ENCODE measurements around the gene PM20D1.
"Not testable (repeated sequence)": the region's sequence is repeated elsewhere in the genome, so short reads cannot be mapped to it uniquely, and the experiment has no call there.

The PM20D1 gene

DNA sequence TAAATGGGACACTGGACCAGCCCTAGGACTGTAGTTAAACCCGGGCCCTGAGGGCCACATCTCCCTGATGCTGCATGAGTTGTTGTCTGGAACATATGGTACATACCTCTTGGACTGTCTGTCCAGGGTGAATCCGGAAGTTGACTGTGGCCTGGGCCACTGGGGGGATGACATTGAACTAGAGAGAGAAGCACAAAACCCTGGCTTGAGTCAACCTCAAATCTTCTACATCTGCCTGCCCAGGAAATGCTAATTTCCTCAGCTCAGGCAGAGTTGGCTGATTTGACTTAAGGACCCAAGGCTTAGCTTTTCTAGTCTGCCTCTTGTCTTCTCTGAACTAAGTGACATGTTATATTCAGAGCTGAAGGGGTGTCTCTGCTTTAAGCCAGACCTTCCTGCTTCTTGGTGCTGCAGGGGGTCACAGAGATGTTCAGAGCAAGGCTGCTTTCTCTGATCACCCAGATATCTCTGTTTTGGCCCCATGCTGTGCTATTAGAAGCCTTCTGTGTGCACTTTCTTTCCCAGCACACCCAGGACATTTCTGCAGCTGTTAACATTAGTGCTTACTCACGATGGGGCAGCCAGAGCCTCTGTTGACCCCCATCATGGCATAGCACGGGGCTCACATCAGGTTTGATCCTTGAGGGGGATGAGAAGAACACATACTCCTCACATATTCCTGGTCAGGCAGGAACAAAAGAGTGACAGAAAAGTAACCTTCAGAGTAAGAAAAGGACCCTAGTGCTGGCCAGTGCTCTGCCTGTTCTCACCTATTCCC is 9.6 kb downstream of the PM20D1 start:
- no peak for DNase-seq (ENCODE audit: low read depth)

DNA sequence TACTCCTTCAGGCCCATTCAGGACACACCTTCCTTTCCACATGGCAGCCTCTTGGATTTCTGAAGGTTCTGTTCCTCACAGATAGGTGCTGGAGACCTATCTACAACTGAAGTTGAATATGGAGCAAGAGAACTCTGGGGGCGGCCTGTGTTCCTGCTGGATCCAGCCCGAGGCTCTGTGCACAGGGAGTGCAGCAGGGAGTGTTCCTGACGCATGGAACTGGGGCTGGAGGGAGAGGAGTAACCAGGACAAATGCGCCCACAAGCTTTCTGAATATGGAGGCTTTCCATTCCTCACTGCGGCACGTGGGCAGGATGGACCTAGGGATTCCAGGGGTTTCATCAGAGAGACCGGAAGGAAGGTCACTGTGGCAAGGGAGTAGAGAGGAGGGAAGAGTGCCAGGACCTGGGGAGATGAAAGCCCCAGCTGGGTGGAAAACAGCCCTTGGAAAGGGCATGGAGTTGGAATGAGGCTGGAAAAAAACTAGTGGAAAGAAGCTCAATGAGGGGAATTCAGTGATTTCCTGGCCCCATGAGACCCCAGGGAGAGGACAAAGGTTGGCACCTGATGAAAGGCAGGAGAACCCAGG is 12.5 kb downstream of the PM20D1 start:
- no peak for DNase-seq (ENCODE audit: low read depth)

DNA sequence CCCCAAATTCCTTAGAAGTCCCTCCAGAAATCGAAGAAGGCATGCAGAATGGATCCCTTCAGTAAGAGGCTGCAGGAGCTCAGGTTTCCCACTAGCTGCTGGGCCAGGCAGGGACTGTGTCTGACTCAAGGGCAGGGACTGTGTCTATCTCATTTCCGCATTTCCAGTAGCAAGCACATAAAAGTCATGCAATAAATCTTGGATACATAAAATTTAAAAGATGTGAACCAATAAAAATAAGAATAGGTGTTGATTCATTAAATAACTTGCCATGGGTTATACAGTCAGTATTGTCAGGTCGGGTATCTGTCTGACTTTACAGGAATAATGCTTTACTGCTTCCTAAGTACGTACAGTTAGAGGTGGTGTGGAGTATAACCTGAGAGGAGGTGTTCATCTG is 15.2 kb downstream of the PM20D1 start:
- no peak for DNase-seq (ENCODE audit: low read depth)

DNA sequence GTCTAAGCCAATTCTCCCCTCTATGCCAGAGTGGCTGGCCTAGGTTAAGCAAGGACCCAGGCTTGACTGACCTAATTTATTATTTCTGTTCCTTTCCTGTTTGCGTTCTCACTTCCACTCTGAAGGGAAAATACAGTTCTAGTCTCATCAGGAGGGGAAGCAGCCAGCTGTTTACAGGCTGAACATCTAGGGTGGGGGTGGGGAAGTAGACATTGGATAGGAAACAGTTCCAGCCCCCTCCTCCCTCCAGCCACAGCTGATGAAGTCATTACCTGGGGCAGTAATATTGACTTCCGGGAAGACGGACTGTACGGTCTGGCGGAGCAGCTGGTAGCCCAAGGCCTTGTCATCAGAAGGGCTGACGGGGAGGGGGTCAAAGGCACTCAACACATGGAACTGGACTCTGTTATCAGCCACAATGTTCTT is 17.6 kb downstream of the PM20D1 start:
- no peak for DNase-seq (ENCODE audit: low read depth)

DNA sequence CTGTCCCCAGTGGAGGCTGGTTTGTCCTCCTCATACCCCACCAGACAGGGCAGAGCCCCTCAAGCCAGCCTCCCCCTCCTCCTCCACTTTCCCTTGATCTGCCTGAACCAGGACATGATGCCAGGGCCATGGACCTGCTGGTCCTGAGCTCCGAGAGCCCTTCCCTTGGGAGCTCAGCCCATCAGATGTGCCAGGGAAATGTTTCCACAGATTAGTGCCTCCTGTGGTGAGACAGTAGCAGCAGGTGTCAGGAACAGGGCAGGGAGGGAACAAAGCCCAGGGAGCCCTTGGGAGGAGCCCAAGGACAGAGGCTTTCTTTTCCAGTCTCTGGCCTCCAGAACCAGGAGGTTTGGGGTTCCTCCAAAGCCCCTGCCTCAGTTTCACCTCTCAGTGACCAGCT is 22.3 kb downstream of the PM20D1 start:
- no peak for DNase-seq (ENCODE audit: low read depth)

DNA sequence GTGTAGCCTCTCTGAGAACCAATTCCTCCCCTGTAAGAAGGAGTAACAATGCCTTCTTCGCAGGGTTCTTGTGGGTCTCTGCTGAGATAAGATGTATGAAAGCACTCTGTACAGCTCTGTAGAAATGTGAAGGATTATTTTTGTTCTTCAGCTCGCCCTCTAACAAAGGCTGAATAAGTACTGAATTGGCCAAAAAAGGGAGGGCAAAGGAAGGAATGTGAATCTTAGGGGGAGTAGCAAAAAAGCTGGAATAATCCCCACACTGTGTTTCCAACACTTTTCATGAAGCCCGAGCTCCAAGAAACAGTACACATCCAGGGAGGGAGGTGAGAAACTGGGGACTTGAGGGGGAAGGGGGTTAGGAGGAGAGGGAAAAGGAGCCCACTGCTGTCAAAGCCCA is 22.9 kb downstream of the PM20D1 start:
- no peak for DNase-seq (ENCODE audit: low read depth)

DNA sequence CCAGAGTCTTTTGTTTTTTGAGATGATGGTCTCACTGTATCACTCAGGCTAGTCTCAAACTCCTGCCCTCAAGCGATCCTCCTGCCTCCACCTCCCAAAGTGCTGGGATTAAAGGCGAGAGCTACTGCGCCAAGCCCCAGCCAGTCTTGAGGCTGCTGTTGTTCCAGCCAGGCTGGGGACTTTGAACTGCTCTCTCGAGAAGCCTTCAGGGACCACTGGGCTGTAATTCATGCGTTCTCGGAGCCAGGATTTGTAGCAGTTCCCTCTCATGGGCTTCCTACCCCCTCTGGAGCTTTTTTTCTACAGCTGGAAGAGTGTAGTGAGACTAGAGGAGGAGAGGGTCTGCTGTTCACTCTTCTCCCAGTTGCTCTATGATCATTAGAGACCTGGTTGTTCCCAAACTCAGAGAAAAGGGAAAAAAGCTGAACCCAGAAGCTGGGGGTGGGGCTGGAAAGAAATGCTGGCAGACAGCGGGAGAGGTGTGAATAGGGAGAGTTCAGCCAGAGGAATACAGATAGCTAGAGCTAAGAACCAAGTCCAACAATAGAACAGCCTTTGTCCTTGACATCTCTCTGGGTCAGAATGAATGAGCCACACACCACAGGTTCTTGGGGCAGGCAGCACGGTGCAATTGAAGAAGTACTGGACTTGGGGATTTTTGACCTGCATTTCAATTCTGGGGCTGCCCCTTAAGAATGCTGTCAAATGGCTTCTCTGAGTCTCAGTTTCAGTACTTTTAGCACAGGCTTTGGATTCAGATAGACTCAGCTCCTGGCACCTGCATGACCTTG is 23.7 kb downstream of the PM20D1 start:
- DNase-seq (ENCODE audit: low read depth), result no peak

DNA sequence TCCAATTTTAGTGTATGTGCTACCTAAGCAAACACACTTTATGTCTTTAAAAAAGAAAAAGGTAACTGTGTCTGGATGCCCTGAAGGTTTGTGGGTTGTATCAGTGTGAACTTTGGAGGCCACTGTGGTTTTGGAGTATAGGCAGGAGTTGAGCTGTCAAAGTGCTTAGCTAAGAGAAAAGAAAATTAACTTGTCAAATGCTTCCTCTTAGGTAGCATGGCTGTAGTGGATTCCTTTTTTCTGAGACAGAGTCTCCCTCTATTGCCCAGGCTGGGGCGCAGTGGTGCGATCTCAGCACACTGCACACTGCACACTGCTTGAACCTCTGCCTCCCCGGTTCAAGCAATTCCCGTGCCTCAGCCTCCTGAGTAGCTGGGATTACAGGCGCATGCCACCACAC is 25.8 kb downstream of the PM20D1 start:
- no peak for DNase-seq (ENCODE audit: low read depth)

DNA sequence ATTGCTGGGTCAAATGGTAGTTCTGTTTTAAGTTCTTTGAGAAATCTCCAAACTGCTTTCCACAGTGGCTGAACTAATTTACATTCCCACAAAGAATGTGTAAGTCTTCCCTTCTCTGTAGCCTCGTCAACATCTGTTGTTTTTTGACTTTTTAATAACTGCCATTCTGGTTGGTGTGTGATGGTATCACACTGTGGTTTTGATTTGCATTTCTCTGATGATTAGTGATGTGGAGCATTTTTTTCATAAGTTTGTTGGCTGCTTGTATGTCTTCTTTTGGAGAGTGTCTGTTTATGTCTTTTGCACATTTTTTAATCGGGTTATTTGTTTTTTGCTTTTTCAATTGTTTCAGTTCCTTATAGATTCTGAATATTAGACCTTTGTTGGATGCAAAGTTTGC is 26.7 kb downstream of the PM20D1 start:
- not testable (repeated sequence) for DNase-seq (ENCODE audit: low read depth)

DNA sequence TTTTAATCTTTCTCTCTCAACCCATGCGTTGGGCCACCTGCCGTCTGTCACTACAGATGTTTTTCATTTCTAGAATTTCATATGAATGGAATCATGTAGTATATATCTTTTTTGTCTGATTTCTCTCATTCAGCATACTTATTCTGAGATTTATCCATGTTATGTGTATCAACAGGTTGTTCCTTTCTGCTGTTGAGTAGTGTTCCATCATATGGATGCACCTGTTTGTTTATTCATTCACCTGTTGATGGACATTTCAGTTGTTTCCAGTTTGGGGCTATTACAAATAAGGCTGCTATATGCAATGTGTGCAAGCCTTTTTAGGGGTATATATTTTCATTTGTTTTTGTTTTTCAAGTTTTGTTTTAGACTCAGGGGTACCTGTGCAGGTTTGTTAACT is 27.5 kb downstream of the PM20D1 start:
- no peak for DNase-seq (ENCODE audit: low read depth)

DNA sequence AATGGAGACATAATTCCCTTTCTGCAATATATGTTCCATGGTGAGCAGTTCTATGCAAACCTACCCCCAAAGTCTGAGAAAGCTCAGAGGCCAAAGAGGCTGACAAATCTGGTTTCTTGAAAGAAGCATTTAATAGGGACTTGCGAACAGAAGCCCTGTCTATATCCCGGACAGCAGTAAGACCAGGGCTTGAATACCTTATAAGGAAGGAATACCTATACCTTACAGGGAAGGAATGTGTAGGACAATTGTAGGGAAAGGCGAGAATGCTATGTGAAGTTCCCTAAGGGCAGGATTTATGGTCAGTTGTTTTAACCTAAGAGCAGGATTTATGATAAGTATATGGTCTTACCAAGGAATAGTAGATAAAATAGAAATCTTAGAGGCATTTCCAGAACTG is 31.9 kb downstream of the PM20D1 start:
- DNase-seq (ENCODE audit: low read depth), result no peak

DNA sequence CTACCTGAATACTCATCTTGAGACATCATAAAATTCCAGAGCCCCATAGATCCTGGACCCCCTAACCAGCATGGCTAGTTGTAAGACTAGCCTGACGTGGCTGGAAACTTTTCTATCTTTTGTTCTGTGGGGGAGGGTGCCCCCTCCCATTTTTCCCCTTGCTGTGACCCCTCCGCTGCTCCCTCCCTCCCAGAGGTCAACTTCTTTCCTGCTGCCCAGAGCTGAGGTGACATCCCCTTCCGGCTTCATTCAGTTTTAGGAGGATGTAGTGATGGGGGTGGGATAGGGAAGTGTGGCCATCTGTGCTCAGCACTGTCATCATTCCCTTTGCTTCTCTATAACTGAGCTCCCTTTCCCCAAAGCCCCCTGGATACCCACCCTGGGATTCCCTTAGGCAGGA is 32.6 kb downstream of the PM20D1 start:
- DNase-seq (ENCODE audit: low read depth), result no peak

DNA sequence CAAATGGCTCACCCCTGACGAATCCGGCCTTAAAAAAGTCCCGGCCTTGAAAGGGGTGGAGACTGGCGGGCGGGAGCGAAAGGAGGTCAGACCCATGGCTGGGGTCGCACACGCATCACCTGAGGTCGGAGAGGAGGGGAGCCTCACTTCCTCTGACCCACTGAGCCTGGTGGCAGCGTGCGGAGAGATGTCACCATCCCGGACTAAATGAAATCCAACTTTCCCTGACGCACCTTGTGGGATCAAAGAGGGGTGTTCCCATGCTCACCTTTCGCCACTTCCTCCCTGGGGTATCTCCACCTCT is 36.2 kb downstream of the PM20D1 start:
- DNase-seq (ENCODE audit: low read depth), result peak; percentile 53

DNA sequence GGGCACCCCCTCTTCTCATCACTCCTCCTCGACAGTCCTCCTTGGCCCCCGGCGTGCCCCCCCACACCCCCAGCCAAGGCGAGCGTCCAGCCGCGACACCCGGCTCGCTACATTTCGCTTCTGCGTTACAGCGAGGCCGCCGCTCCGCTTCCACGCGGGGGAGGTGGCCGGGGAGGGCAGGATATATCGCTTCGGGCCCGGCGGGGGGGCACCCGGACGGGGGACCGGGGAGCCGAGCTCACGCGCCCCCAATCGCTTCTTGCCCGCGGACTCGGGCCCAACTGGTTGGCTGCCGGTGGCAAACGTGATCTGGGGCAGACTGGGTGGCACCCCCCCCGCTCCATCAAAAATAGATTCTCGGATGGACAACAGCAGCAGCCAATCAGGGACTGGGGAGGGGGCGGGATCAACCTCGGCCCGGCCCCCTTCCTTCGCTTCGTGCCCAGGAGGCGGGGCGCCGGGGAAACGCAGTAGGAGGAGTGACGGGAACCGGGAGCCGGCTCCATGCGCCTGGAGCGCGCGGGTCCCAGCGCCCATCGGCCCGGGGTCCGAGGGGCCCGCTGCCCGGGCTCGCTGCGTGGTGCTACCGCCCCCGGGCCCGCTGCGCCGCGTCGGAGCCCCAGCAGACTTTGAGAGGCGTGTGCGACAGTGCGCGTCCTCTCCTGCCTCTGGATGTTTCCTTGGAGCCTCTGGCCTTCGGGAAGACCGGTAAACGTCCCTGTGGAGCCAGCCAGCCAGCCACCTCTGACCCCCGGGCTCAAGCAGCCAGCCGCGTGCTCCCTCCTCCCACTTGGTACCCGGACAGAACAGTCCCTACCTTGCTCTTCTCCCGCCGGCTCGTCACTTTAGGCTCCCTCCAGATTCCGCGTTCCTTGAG is 36.8 kb downstream of the PM20D1 start, which contains the start of gene SLC41A1:
Gene SLC41A1 (minus strand): TSS at position 321 of the 877 bp plus-strand sequence. CDS start 2,757 bp downstream, outside the sequence.
- DNase-seq (ENCODE audit: low read depth), result peak; percentile 83

DNA sequence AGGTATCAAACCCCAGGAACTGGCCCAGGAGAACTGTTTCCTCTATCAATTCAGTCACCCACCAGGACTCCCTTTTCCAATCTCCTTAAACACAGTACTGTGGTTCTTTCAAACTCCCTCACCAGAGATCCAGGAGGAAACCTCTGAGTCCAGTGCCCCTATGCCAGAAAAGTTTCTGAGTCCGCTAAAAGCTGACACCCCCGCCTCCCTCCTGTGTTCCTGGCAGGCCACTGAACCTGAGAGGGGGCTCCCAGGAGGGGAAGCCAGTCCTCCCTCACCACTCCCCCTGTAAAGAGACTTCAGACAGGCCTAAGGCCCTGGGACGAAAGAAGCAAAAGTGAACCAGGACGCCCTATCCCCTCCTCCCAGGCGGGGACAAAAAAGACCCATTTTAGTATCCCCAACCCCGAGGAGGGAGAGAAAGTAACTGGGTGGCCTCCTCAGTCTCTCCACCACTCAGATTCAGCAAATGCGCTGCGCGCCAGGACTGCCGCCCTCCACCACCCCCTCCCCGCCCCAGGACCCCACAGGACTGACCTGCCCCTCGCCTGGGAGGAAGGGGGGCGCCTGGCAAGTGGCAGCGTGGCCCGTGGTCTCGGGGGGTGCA is 37.6 kb downstream of the PM20D1 start:
- peak; percentile 3 for DNase-seq (ENCODE audit: low read depth)

DNA sequence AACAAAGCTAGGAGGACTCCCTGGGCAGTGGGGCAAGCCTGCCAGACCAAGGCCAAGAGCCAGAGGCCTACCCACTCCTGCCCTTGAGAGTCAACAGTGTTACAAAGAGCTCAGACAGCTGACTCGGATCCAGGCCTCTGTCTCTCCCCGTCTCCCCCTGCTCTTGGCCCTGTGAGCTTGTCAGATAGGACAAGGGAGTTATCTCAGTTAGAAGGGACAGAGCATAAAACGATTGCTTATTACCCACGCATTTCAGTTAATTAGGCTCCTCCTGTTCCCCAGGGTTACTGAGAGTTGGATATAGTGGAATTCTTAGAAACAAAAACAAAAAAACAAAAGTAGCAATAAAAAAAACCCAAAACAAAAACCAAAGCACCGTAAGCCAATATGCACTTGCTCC is 38.3 kb downstream of the PM20D1 start:
- peak; percentile 3 for DNase-seq (ENCODE audit: low read depth)

DNA sequence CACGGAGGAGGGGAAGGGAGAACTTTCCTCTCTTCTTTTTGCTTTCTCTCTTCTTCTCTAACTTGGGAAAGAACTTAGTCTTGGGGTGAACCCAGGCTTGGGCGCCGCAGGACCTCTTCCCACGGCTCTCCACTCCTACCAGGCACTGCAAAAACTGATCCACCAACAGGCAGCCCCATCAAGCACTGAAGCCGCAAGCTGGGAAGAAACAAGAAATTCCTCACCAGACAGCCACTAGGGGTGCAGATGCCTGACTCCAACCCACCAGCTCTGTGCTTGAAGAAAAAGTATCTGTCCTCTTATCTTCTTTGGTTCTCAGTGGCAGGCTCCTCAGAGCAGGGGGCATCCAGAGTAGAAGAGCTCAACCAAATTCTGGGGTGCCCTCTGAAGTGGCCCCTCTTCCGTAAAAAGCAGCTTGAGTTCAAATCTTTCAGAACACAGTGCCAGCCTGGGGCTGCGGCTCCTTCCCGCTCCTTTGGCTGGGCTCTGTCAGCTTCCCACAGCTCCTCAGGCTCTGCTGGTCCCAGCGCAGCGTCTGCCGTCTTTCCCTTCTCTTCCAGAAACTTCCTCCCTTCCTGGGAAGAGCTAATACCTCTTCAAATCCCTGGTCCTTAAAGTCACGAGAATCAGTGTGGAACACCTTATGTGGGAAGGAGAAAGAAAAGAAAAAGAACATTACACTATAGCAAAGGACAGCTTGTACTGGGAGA is 39.3 kb downstream of the PM20D1 start:
- DNase-seq (ENCODE audit: low read depth), result no peak

DNA sequence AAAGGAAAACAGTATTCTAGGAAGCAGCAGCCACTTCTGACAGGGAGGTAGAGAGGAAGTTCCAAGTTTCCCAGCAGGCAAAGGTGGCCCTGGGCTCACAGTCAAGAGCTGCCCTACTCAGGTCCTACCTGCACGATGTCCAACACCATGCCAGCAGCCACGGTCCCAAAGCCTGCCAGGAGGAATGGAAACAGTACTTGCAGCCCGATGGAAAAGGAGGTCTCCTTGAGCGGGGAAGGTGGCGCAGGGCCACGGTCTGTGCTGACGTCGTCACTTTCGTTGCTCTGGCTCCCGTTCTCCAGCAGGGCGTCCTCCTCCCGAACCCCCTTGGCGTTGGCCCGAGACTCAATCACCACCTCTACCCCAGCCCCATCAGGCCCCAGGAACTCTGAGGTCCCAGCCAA is 40.0 kb downstream of the PM20D1 start:
- no peak for DNase-seq (ENCODE audit: low read depth)

DNA sequence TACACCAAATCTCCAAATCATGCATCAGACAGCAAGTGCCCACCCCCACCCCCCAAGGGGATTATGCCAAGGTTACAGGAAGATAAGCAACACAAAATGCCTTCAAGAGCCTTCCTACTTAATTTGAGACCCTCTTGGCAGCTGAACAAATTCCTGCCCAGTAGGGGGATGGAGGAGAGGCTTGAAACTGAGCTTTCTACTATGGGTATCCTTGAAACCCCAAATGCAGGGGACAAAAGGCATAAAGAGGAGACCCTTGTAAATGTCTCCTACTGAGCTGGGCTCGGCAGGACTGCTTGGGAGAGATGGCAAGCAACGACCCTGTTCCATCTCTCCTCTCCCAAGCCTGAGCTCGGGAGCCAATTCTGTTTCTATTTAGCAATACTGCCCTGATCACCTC is 40.5 kb downstream of the PM20D1 start:
- no peak for DNase-seq (ENCODE audit: low read depth)

DNA sequence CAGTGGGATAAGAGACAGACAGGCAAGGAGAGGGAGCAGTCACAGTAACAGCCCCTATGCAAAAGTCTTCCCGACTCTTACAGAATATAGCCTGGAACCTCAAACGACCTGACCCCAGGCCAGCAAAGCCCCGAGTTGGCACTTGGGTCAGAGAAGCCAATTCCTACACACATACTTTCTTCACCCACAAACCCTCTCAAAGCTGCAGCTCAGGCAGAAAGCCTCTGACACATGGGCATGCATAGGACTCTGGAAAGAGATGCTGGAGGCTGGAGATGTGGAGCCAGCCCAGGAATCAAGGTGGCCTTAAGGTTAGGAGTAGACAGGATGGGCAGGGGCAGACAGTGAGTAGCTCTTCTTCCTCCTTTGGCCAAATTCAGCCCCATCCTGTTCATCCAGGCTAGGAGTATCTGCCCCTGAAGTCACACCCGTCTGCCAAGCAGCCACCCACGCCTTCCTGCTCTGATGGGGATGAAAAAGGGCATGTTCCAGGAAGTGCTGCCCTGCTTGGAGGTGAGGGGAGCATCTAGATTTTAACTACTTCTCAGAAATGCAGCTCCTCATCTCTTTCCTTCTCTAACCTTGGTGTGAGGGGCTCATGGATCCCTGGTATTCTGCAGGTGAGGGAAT is 44.7 kb downstream of the PM20D1 start:
- no peak for DNase-seq (ENCODE audit: low read depth)

DNA sequence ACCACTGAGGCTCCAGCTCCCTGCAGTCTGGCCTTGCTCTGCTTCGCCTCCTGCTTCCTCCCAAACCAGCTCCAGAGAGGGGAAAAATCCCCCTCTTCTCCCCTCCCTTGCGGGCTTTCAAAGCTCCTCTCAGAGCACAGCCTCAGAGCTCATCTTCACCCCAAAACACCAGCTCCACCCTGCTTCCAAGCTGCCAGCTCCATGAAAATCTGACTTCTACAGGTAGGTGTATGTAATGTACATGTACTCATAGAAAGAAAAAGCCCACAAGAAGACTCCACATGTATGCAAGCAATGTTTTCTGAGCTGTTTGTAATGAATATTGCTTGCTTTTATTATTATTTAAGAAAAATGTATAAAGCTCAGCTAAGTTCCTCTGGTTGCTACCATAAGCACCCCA is 45.3 kb downstream of the PM20D1 start:
- DNase-seq (ENCODE audit: low read depth), result no peak
